GM10847 (cell line): ENCODE data around the gene GLYAT.

Experiments
- POLR2A ChIP-seq: IDR thresholded peaks from 2 replicates; pipeline ENCODE4 v1.6.1; 2011; ENCODE audit not compliant: insufficient read length; ENCODE audit errors: extremely low read depth

Gene GLYAT

DNA sequence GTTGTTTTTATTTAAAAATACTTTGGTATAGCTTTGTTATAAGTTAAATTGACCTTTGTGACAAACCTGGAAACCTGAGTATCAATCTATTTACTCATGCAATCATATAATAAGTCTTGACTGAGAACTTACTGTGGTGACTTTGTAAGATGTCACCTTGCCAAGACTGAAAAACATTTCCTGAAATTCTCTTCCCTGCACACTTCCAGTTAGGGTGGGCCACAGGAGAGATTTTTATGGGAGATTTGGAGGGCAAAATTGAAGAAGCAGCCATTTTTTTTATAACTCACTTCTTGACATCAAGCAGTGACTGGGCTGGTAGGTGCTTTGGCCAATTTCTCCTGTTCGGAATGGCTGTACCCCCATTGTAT, 31.4 kb upstream of the GLYAT start:
- TF ChIP-seq POLR2A, result no peak

DNA sequence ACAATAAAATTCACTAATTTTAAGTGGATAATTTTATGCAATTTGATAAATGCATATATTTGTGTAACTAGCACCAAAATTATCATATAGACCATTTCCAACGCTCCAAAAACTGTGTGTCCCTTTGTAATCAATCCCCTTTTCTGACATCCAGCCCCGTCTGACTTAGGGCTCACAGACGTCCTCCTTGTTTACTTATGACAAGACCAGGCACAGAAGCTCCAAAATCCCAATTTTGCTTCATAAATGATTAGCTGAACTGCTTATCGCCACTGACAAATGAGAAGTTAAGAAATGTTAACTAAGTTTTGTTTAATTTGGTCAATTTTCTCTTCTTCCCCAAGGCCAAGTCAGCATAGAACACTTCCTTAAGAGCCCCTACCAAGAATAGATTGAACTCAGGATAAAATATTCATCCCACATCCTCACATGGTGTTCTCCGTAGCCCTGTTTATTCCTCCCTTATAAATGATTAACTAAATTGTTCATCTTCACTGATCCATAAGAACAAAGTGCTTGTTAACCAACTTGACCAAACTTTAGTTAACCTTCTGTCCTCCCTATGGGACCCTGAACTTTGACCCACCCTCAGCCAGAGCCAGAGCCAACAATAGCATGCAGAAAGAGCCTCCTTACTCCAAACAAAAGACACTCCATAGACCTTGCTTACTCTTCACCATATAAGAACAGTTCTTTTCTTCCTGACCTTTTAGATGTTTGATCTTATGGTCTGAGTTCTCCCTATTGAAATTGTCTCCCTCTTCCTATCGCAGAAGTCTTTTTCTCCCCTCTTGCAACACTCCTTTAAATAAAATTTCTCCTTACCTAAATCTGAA, 30.8 kb upstream of the GLYAT start:
- no peak for TF ChIP-seq POLR2A

DNA sequence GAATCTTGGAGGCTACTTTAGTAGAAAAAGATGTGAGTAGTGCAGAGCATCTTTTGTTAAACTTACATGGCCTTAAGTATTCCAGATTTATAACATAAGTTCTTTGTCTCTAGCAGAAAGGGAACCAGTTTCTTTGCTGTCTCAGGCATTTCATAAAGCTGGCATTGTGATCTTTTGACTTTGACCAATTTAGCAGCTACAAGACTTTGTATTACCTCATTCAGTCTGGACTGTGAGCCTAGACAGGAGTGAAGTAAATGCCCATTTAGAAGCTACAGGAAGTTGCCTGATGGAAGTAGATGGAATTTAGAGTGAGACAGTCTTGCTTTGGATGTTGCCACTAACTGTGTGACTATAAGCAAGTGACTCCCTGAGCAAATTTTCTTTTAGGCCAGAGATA, 25.7 kb upstream of the GLYAT start:
- no peak for TF ChIP-seq POLR2A

DNA sequence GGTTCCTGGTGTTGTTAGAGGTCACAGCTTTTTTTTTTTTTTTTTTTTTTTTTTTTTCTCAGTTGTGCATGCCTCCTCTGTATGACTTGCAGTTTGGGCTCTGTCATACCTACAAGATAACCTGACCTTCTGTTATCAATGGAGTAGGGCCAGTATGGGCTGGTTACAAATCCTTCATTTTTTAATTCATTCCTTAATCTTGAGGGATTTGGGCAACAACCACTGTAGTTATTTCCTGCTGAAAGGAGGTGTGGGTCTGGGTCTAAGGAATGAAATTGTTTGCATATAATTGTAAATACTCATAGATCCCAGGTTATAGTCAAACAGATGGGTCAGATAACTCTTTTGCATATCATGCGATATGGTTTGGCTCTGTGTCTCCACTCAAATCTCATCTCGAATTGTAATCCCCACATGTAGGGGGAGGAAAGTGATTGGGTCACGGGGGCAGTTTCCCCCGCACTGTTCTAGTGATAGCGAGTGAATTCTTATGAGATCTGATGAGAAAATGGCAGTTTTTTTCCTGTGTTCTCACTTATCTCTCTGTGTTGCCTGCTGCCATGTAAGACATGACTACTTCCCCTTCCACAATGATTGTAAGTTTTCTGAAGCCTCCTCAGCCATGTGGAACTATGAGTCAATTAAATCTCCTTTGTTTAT, 14.1 kb upstream of the GLYAT start:
- no peak for TF ChIP-seq POLR2A

DNA sequence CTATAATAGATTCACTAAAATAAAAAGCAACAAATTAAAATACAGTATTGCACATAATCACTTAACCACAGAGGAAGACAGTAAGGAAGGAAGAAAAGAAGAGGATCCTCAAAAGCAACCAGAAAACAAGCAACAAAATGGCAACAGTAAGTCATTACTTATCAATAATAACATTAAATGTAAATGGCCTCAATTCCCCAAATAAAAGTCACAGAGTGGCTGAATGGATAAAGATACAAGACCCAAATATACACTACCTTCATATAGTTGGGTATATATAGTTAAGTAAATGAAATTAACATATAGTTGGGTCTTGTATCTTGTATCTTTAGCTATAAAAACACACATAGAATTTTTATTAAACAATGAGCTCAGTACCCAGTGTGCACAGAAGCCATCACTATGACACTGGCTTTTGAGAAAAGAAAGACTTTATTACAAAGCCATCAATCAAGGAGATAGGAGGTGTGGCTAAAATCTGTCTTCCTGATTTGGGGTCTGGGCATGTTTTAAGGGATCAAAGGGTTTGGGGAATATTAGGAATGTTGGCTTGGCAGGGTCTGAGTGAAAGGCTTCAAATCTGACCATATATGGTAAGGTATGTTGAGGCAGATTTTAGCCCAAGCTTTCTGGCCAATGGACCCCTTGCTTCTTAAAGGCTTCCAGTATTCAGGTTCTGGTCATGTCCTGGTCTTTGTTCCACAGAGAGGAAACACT, 13.4 kb upstream of the GLYAT start:
- TF ChIP-seq POLR2A, result no peak

DNA sequence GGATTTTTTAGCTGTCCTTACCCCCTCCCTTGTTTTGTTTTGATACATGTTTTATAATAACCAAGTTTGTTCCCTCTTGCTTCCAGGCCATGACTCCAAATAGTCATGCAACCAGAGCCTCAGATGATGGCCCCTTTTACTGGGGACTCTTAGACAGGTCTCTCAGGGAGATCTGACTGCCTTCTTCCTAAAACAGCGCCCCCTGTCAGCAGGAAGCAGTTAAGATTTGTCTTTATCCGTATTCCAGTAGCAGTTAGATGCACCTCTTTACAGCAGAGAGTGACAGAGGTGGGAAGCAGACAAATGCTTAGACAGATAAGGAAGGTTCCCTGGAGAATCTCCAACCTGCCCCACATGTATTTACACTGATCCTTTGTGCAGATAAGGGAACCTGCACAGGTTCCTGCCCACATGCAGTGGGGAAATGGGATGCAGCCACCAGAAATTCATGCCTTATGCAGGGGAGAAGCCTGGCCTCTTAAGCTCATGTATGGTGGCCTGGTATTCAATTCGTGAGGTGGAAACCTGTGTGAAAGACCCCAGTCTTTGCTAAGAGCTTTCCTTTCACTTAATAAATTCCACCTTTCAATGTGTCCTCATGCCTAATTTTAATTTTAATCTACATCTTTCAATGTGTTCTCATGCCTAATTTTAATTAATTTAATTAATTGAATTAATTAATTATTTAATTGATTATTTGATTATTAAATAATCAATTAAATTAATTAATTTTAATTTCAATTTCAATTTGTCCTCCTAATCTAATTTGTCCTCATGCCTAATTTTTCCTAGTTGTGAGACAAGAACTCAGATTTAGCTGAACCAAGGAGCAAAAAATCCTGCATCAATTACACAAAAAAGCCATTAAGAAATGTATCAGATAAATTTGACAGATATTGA, 11.5 kb upstream of the GLYAT start:
- no peak for TF ChIP-seq POLR2A

DNA sequence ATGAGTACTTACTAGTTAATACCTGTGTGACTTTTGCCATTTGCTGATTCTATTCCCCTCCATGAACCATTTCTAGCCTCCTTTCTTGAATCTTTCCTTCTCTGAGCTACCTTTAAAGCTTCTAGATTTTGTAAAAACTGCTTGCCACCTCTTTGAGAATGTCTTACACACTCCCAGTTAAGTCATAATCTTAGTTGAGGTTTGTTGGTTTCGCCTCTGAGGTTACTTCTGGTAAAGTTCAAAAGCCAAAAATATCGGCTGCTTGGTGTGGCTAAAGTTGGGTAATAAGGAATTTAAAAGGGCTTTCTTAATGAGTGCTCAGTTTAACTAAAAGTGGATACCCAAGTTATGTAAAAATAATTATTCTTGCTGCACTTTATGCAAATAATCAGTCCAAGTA, 10.4 kb upstream of the GLYAT start:
- TF ChIP-seq POLR2A, result no peak

DNA sequence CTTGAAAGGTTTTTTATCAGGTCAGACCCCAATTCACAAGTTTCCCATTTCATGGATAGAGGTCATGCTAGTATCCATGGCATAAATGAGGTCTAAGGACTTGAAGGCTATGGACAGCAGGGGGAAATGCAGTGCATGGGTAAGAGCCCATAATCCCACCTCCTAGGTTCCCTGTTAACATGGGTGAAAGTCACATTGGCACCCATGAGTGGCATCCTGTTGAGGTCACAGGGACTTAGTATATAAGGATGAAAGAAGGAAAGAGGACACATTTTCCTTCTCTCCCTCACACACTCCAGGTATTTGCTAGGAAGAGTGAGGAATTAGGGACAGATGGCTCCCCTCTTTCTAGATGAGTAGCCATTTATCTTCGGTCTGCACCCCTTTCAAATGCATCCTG, 9.4 kb upstream of the GLYAT start:
- no peak for TF ChIP-seq POLR2A

DNA sequence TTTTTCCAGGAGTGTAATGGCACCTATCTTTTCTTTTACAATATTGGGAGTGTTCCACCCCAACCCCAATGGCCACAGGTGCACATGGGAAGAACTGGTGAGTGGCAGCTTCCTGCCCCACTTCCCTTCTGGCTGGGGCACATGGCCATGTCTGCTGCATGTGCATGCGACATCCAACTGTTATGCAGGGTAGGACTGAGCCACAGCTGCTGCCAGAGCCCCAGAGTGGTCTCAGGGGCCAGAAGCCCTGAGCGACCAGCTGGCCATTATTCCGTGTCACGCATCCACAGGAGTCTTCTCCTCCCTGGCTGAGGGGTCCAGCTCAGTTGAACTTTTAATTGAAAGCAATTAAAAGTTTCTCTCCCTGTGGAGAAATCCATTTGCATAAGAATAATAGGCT, 8.7 kb upstream of the GLYAT start:
- no peak for TF ChIP-seq POLR2A

DNA sequence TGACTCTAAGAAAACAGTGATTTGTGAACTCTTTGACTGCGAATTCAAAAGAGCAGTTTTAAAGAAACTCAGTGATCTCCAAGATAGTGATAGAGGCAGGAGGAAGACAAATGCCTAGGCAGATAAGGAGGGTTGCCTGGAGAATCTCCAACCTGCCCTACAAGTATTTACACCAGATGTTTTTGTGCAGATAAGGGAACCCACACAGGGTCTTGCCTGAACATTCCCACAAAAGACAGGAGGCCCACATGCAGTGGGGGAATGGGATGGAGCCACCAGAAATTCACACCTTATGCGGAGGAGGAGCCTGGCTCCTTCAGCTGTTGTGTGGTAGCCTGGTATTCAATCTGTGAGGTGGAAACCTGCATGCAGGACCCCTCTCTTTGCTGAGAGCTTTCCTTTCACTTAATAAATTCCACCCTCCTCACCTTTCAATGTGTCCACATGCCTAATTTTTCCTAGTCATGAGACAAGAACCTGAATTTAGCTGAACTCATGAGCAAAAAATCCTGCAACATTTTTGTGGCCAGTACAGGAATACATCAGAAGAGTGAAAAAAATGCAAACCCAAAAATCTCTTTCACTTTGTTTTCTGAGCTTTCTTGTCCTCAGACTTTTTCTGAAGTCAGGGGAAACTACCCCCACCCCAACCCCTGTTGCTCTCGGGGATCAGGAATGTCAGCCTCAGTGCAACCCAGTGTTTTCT, 8.1 kb upstream of the GLYAT start:
- no peak for TF ChIP-seq POLR2A

DNA sequence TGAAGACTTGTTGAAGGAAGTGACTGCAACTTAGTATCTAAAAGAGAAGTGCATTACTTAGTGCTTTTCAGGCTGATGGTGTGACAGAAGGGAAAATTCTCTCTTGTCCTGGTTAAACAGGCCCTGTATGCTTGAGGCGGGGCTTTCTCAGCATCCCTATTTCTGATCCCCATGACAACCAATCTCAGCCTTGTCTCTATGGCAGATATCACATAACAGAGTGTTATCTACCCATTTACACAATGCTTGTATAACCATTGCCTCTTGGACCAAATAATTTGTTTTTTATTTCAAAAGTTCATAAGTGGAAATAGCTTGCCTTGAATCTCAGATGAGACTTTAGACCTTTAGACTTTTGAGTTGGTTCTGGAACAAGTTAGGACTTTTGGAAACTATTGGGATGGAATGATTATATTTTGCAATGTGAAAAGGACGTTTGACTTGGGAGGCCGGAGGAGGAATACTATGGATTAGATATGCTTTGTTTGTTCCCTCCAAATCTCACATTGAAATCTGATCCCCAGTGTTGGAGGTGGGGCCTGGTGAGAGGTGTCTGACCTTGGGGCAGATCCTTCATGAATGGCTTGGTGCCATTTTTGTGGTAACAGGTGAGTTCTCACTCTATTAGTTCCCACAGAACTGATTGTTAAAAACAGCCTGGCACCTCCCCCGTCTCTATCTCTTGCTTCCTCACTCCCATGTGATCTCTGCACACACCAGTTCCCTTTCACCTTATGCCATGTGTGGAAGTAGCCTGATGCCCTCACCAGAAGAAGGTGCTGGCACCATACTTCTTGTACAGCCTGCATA, 3.1 kb upstream of the GLYAT start:
- TF ChIP-seq POLR2A, result no peak

DNA sequence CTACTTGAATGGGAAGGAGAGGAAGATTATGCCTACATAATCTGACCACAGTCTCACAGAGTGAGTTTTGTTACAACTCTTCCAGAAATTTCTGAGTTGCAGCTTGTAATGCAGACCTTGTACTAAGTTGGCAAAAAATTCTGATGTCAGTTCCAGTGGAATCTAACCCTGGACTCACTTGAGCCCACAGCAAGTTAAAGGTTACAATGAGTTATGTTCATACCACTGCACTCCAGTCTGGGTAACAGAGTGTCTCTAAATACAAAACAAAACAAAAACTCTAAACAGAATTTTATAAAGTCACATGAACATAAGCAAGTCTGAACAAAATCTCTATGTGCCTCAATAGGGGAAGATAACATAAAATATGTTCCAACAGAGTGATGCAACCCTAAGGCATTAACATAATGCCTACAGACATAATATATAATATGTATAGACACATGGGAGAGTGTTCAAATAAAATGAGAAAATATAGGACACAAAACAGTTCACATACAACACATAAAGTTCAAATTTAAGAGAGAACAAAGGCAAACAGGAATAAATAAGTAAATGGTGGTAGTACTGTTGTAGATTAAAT, 1.1 kb downstream of the GLYAT start:
- TF ChIP-seq POLR2A, result no peak

DNA sequence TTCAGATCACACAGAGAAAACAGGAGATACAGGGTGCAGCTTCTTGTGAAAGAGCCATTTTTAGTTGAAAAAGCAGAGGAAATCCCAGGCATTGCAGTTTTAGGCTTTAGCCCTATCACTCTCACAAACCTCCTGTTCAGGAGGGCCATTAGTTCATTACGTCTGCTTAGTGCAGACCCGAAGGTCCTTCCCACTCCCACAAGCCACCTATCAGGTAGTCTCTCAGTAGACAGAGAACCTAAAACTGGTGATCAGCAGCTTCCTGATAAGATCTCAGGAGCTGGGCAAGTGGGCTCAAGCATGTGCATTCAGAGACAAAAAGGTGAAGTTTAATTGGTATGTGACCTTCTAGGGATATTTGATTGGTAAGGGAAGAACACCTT, 4.3 kb downstream of the GLYAT start:
- TF ChIP-seq POLR2A, result no peak
